ENCODE results near the gene CHST6.

The CHST6 gene

DNA sequence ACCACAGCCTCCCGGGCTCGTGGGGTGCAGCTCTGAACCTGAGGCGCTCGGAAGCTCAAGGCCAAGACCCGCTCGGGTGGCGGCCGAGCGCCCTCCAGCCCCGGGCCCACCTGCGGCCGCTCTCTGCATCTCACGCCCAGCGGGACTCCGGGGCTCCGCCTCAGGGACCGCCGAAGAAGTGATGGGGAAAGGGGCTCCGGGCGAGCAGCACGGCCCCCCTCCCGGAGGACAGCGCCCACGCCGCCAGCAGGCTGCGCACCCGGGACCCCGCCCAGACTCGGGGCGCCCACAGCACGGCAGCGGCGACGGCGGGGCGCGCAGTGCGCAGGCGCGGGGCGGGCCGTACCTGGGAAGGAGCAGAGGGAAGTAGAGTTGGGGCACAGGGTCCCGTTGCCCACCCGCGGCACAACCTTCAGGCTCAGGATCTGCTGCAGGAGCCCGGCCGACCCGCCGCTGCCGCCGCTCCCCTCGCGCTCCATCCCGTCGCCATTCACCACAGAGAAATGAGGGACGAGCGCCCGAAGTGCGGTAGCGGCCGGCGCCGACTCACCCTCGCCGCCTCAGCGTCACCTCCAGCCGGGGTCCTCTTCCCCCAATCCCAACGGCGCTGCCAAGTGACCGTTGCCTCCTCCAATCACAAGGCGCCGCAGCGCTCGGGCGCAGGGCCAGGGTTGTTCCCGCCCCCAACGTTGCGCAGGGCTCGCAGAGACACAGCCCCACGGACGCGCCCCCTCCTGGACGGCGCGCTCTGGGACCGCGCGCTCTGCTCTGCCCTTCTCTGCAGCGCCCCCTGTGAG is 30.9 kb downstream of the CHST6 start, which contains the start of gene TMEM170A (continued):
- TF ChIP-seq SCRT2 (tag by site-specific recombination; IDR thresholded peaks at IDR 0.05), result peak; percentile 24; the same call in 1 of the 2 replicates
- TF ChIP-seq OSR2 (tag by site-specific recombination; IDR thresholded peaks at IDR 0.05), result no peak
- peak; percentile 92 for TF ChIP-seq KLF9 (tag by site-specific recombination; IDR thresholded peaks at IDR 0.05; ENCODE audit: low read depth)
- TF ChIP-seq, protein P1, sequence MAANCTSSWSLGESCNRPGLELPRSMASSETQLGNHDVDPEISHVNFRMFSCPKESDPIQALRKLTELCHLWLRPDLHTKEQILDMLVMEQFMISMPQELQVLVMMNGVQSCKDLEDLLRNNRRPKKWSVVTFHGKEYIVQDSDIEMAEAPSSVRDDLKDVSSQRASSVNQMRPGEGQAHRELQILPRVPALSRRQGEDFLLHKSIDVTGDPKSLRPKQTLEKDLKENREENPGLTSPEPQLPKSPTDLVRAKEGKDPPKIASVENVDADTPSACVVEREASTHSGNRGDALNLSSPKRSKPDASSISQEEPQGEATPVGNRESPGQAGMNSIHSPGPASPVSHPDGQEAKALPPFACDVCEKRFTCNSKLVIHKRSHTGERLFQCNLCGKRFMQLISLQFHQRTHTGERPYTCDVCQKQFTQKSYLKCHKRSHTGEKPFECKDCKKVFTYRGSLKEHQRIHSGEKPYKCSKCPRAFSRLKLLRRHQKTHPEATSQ (tag by site-specific recombination; IDR thresholded peaks at IDR 0.05), result no peak
- TF ChIP-seq HOXC10 (CRISPR knock-in tag; IDR thresholded peaks at IDR 0.05), result no peak
- peak; percentile 73; the same call in 1 of the 2 replicates for TF ChIP-seq ZFP69B (tag by site-specific recombination; IDR thresholded peaks at IDR 0.05)
- no peak for TF ChIP-seq ZNF623 (tag by site-specific recombination; IDR thresholded peaks at IDR 0.05)
- no peak for TF ChIP-seq ZNF239 (tag by site-specific recombination; IDR thresholded peaks at IDR 0.05)
- peak; percentile 95 for TF ChIP-seq SP2 (tag by site-specific recombination; IDR thresholded peaks at IDR 0.05)
- no peak for TF ChIP-seq ZNF175 (tag by site-specific recombination; IDR thresholded peaks at IDR 0.05)
- peak; percentile 99 for TF ChIP-seq GLIS2 (tag by site-specific recombination; IDR thresholded peaks at IDR 0.05)
- no peak for TF ChIP-seq ZNF157 (tag by site-specific recombination; IDR thresholded peaks at IDR 0.05)
- TF ChIP-seq ZNF114 (tag by site-specific recombination; IDR thresholded peaks at IDR 0.05), result no peak
- TF ChIP-seq, protein P2, sequence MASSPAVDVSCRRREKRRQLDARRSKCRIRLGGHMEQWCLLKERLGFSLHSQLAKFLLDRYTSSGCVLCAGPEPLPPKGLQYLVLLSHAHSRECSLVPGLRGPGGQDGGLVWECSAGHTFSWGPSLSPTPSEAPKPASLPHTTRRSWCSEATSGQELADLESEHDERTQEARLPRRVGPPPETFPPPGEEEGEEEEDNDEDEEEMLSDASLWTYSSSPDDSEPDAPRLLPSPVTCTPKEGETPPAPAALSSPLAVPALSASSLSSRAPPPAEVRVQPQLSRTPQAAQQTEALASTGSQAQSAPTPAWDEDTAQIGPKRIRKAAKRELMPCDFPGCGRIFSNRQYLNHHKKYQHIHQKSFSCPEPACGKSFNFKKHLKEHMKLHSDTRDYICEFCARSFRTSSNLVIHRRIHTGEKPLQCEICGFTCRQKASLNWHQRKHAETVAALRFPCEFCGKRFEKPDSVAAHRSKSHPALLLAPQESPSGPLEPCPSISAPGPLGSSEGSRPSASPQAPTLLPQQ (tag by site-specific recombination; IDR thresholded peaks at IDR 0.05), result peak; percentile 94
- TF ChIP-seq ZNF501 (tag by site-specific recombination; IDR thresholded peaks at IDR 0.05), result peak; percentile 38; the same call in 1 of the 2 replicates
- TF ChIP-seq, protein P3, sequence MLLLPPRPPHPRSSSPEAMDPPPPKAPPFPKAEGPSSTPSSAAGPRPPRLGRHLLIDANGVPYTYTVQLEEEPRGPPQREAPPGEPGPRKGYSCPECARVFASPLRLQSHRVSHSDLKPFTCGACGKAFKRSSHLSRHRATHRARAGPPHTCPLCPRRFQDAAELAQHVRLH (tag by site-specific recombination; IDR thresholded peaks at IDR 0.05), result 0 out of 2 replicates have a peak, but pooled peaks have one; percentile 17
- TF ChIP-seq ZNF19 (tag by site-specific recombination; IDR thresholded peaks at IDR 0.05; ENCODE audit: low read depth), result no peak
- TF ChIP-seq ZNF121 (tag by site-specific recombination; IDR thresholded peaks at IDR 0.05), result no peak
- TF ChIP-seq, protein P4, sequence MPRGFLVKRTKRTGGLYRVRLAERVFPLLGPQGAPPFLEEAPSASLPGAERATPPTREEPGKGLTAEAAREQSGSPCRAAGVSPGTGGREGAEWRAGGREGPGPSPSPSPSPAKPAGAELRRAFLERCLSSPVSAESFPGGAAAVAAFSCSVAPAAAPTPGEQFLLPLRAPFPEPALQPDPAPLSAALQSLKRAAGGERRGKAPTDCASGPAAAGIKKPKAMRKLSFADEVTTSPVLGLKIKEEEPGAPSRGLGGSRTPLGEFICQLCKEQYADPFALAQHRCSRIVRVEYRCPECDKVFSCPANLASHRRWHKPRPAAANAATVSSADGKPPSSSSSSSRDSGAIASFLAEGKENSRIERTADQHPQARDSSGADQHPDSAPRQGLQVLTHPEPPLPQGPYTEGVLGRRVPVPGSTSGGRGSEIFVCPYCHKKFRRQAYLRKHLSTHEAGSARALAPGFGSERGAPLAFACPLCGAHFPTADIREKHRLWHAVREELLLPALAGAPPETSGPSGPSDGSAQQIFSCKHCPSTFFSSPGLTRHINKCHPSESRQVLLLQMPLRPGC (tag by site-specific recombination; IDR thresholded peaks at IDR 0.05), result peak; percentile 34; the same call in 1 of the 2 replicates
- no peak for TF ChIP-seq ZNF585B (tag by site-specific recombination; IDR thresholded peaks at IDR 0.05)
- TF ChIP-seq, protein P5, sequence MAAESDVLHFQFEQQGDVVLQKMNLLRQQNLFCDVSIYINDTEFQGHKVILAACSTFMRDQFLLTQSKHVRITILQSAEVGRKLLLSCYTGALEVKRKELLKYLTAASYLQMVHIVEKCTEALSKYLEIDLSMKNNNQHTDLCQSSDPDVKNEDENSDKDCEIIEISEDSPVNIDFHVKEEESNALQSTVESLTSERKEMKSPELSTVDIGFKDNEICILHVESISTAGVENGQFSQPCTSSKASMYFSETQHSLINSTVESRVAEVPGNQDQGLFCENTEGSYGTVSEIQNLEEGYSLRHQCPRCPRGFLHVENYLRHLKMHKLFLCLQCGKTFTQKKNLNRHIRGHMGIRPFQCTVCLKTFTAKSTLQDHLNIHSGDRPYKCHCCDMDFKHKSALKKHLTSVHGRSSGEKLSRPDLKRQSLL (tag by site-specific recombination; IDR thresholded peaks at IDR 0.05), result no peak
- TF ChIP-seq ZNF555 (tag by site-specific recombination; conservative IDR thresholded peaks at IDR 0.05), result no peak
- no peak for TF ChIP-seq ZFP3 (tag by site-specific recombination; IDR thresholded peaks at IDR 0.05; ENCODE audit: low read depth)
- no peak for TF ChIP-seq MYNN (tag by site-specific recombination; IDR thresholded peaks at IDR 0.05; ENCODE audit: borderline replicate concordance)
- TF ChIP-seq ZNF324 (tag by site-specific recombination; IDR thresholded peaks at IDR 0.05), result peak; percentile 73
- TF ChIP-seq ZFHX2 (tag by site-specific recombination; conservative IDR thresholded peaks at IDR 0.05), result peak; percentile 46
- no peak for TF ChIP-seq ZNF426 (tag by site-specific recombination; IDR thresholded peaks at IDR 0.05)
- TF ChIP-seq KLF16 (tag by site-specific recombination; IDR thresholded peaks at IDR 0.05), result peak; percentile 47; the same call in 1 of the 2 replicates
- peak; percentile 79; the same call in 1 of the 2 replicates for TF ChIP-seq ZBTB20 (tag by site-specific recombination; IDR thresholded peaks at IDR 0.05)
- TF ChIP-seq ZNF335 (tag by site-specific recombination; conservative IDR thresholded peaks at IDR 0.05), result peak; percentile 88
- TF ChIP-seq ZBTB7A (tag by site-specific recombination; IDR thresholded peaks at IDR 0.05; ENCODE audit: low read depth), result peak; percentile 53; the same call in 1 of the 2 replicates
- TF ChIP-seq, protein P6, sequence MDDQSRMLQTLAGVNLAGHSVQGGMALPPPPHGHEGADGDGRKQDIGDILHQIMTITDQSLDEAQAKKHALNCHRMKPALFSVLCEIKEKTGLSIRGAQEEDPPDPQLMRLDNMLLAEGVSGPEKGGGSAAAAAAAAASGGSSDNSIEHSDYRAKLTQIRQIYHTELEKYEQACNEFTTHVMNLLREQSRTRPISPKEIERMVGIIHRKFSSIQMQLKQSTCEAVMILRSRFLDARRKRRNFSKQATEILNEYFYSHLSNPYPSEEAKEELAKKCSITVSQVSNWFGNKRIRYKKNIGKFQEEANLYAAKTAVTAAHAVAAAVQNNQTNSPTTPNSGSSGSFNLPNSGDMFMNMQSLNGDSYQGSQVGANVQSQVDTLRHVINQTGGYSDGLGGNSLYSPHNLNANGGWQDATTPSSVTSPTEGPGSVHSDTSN (CRISPR knock-in tag; IDR thresholded peaks at IDR 0.05), result no peak
- TF ChIP-seq ZNF433 (tag by site-specific recombination; IDR thresholded peaks at IDR 0.05; ENCODE audit: low read depth), result no peak
- TF ChIP-seq SP7 (tag by site-specific recombination; IDR thresholded peaks at IDR 0.05), result peak; percentile 79
- peak; percentile 75 for TF ChIP-seq ZBTB8A (tag by site-specific recombination; IDR thresholded peaks at IDR 0.05)
